Measurements from ENCODE around the gene ZNF185. TPM values are rescaled to one million over a fixed set of nuclear protein-coding genes. Genes with fewer than 3 reads are reported as not detected.

The ZNF185 gene
- total RNA-seq, 1 experiment from 2014 or later = 15.8 TPM

GRCh38 chrX:152902502-152902820 lies 4.6 kb downstream of the ZNF185 start:
- RAD21 ChIA-PET (ENCODE audit: low non-redundant PET in 1 of 2, low total read pairs in 2 of 2, uncharacterized antibody in 2 of 2, unreplicated experiment in 2 of 2) = no interaction called here
- no peak for DNase-seq (ENCODE audit: low read depth, low spot score)

GRCh38 chrX:152903589-152903988 lies 5.7 kb downstream of the ZNF185 start:
- ChIA-PET POLR2A (no interaction called here), CTCF (no interaction called here), RAD21 (ENCODE audit: low non-redundant PET in 1 of 2, low total read pairs in 2 of 2, uncharacterized antibody in 2 of 2, unreplicated experiment in 2 of 2) (no interaction called here)
- H3K9ac ChIP-seq (ENCODE audit: low read length) = no peak overlapping the region
- no peaks in the 10 kb centered on the region for H3K36me3 ChIP-seq (ENCODE audit: control insufficient read depth in 1 of 2, insufficient read depth in 2 of 2, low read length in 2 of 2)
- no peak overlapping the region for H2AFZ ChIP-seq (ENCODE audit: low read depth, low read length, poor library complexity, severe bottlenecking)
- H3K4me3 ChIP-seq (replicated peaks in 1 of 2; ENCODE audit: low read depth in 1 of 2, low read length in 2 of 2) = no peak overlapping the region
- no peaks in the 10 kb centered on the region for H3K9me3 ChIP-seq (ENCODE audit: control insufficient read depth in 1 of 2, insufficient read depth in 1 of 2, low read depth in 1 of 2, low read length in 2 of 2)
- H4K20me1 ChIP-seq (ENCODE audit: insufficient read depth) = no peaks in the 10 kb centered on the region
- intact Hi-C loops (cut with micrococcal nuclease) = no loop called here
- DNase-seq (ENCODE audit: low read depth, low spot score) (no peak), ATAC-seq (no peak)
- H3K9me2 ChIP-seq (ENCODE audit: insufficient read depth) = no peaks in the 10 kb centered on the region
- H3K27me3 ChIP-seq (ENCODE audit: insufficient read depth, low read length) = no peaks in the 10 kb centered on the region
- no peaks in the 10 kb centered on the region for H3K79me2 ChIP-seq (ENCODE audit: insufficient read depth, low read length)
- no TSS peak for BruUV-seq (replicated peaks)
- H3K4me1 ChIP-seq (ENCODE audit: control insufficient read depth in 1 of 2, insufficient read depth in 2 of 2, low read length in 2 of 2) = peaks cover 0 to 29% of the 10 kb centered on the region in 2 experiments; a peak in 3 of 4 replicates
- H3K27ac ChIP-seq (ENCODE audit: low read depth, low read length) = no peak overlapping the region
- no peak overlapping the region for H3K4me2 ChIP-seq (ENCODE audit: low read length)
- TF ChIP-seq RAD21 (IDR thresholded peaks at IDR 0.05; ENCODE audit: low read depth) = no peak
- TF ChIP-seq FOSL1 (IDR thresholded peaks at IDR 0.05; ENCODE audit: low read depth) = no peak
- no peak for TF ChIP-seq YY1 (IDR thresholded peaks at IDR 0.05; ENCODE audit: extremely low read depth, insufficient replicate concordance, low read depth, low read length)
- TF ChIP-seq JUND (IDR thresholded peaks at IDR 0.05) = no peak
- TF ChIP-seq CTCF (IDR thresholded peaks at IDR 0.05 in 2 of 3, conservative IDR thresholded peaks at IDR 0.05 in 1 of 3; ENCODE audit: borderline replicate concordance in 1 of 3, insufficient read depth in 1 of 3, low read depth in 2 of 3, low read length in 2 of 3) = no peak
- no peak for TF ChIP-seq POLR2AphosphoS5 (IDR thresholded peaks at IDR 0.05; ENCODE audit: low read depth, low read length)
- no peak for TF ChIP-seq ZNF274 (IDR thresholded peaks at IDR 0.05; ENCODE audit: low read depth, low read length)
- no peak for TF ChIP-seq CBX3 (IDR thresholded peaks at IDR 0.05; ENCODE audit: low read depth)
- no peak for TF ChIP-seq SP1 (IDR thresholded peaks at IDR 0.05; ENCODE audit: low read depth)
- TF ChIP-seq EZH2phosphoT487 (IDR thresholded peaks at IDR 0.05; ENCODE audit: borderline replicate concordance) = no peak
- no peak for TF ChIP-seq TCF7L2 (IDR thresholded peaks at IDR 0.05; ENCODE audit: borderline replicate concordance, extremely low read depth, insufficient read depth, insufficient read length)
- no peak for TF ChIP-seq ZBTB33 (IDR thresholded peaks at IDR 0.05; ENCODE audit: extremely low read depth, insufficient replicate concordance, low read length)
- TF ChIP-seq SRF (IDR thresholded peaks at IDR 0.05; ENCODE audit: low read depth) = no peak
- no peak for TF ChIP-seq POLR2A (IDR thresholded peaks at IDR 0.05; ENCODE audit: borderline replicate concordance, extremely low read depth, insufficient read depth, insufficient read length)
- TF ChIP-seq EZH2 (IDR thresholded peaks at IDR 0.05) = no peak

More at GRCh38 chrX:152902502-152902820, 4.6 kb downstream of the ZNF185 start:
- no peak for ATAC-seq
- Histone ChIP-seq H3K27ac (ENCODE audit: low read depth, low read length) (no peak overlapping the region), H2AFZ (ENCODE audit: low read depth, low read length, poor library complexity, severe bottlenecking) (no peak overlapping the region), H3K79me2 (ENCODE audit: insufficient read depth, low read length) (no peaks in the 10 kb centered on the region), H3K9ac (ENCODE audit: low read length) (no peak overlapping the region), H4K20me1 (ENCODE audit: insufficient read depth) (no peaks in the 10 kb centered on the region), H3K4me2 (ENCODE audit: low read length) (no peak overlapping the region), H3K9me3 (ENCODE audit: control insufficient read depth in 1 of 2, insufficient read depth in 1 of 2, low read depth in 1 of 2, low read length in 2 of 2) (no peaks in the 10 kb centered on the region), H3K9me2 (ENCODE audit: insufficient read depth) (no peaks in the 10 kb centered on the region), H3K27me3 (ENCODE audit: insufficient read depth, low read length) (no peaks in the 10 kb centered on the region), H3K4me1 (ENCODE audit: control insufficient read depth in 1 of 2, insufficient read depth in 2 of 2, low read length in 2 of 2) (peaks cover 0 to 36% of the 10 kb centered on the region in 2 experiments; a peak in 3 of 4 replicates), H3K4me3 (replicated peaks in 1 of 2; ENCODE audit: low read depth in 1 of 2, low read length in 2 of 2) (no peak overlapping the region), H3K36me3 (ENCODE audit: control insufficient read depth in 1 of 2, insufficient read depth in 2 of 2, low read length in 2 of 2) (no peaks in the 10 kb centered on the region)
- ChIA-PET POLR2A (no interaction called here), CTCF (interaction anchor here (1.3 kb wide), 1 partner anchor 24 kb away, joined by 3 read pairs; no protein-coding TSS in a partner anchor)
- no peak for TF ChIP-seq JUND (IDR thresholded peaks at IDR 0.05)
- no peak for TF ChIP-seq ELF1 (IDR thresholded peaks at IDR 0.05; ENCODE audit: borderline replicate concordance, low read depth)
- TF ChIP-seq EGR1 (IDR thresholded peaks at IDR 0.05; ENCODE audit: low read depth) = no peak
- no peak for TF ChIP-seq EZH2 (IDR thresholded peaks at IDR 0.05)
- no peak for TF ChIP-seq POLR2AphosphoS5 (IDR thresholded peaks at IDR 0.05; ENCODE audit: low read depth, low read length)
- TF ChIP-seq ZFX (IDR thresholded peaks at IDR 0.05) = no peak
- no TSS peak for BruUV-seq (replicated peaks)
- intact Hi-C loops (cut with micrococcal nuclease) = no loop called here

Data from HCT116 (cell line).